ENCODE measurements around the gene ALDOA. TPM values are rescaled to one million over a fixed set of nuclear protein-coding genes. Genes with fewer than 3 reads are reported as not detected.

The ALDOA gene
- total RNA-seq, 2 donors from 2014 or later = 2,869 to 3,626 TPM

- Histone ChIP-seq H3K4me1 (peaks cover 0 to 4% of the 10 kb centered on the region in 2 donors), H3K36me3 (peaks cover 60% of the 10 kb centered on the region), H3K27ac (no peak overlapping the region), H3K27me3 (no peaks in the 10 kb centered on the region), H3K9me3 (no peaks in the 10 kb centered on the region), H3K4me3 (no peak overlapping the region)
- no peak for DNase-seq (ENCODE audit: low spot score)
- TF ChIP-seq CTCF (IDR thresholded peaks at IDR 0.05) = no peak
These were observed 49.7 kb downstream of the ALDOA start for GRCh38 chr16:30115238-30115637.

- H3K4me3 ChIP-seq = no peak overlapping the region
- no peak for DNase-seq (ENCODE audit: low spot score)
- no peaks in the 10 kb centered on the region for H3K27me3 ChIP-seq
- H3K4me1 ChIP-seq = peaks cover 0 to 15% of the 10 kb centered on the region in 2 donors
- H3K27ac ChIP-seq = no peak overlapping the region
- H3K36me3 ChIP-seq = peaks cover 63% of the 10 kb centered on the region
- TF ChIP-seq CTCF (IDR thresholded peaks at IDR 0.05) = no peak
- H3K9me3 ChIP-seq = no peaks in the 10 kb centered on the region
These were observed 51.0 kb downstream of the ALDOA start for GRCh38 chr16:30116291-30117207.

GRCh38 chr16:30117768-30118167, 52.2 kb downstream of the ALDOA start:
- no peak for DNase-seq (ENCODE audit: low spot score)
- Histone ChIP-seq H3K36me3 (peaks cover 56% of the 10 kb centered on the region), H3K27me3 (no peaks in the 10 kb centered on the region), H3K9me3 (no peaks in the 10 kb centered on the region), H3K4me1 (peaks cover 0 to 23% of the 10 kb centered on the region in 2 donors), H3K27ac (no peak overlapping the region), H3K4me3 (no peak overlapping the region)
- no peak for TF ChIP-seq CTCF (IDR thresholded peaks at IDR 0.05)

GRCh38 chr16:30119428-30119827, 53.9 kb downstream of the ALDOA start:
- H3K36me3 ChIP-seq = peaks cover 49% of the 10 kb centered on the region
- no peak overlapping the region for H3K4me3 ChIP-seq
- H3K27ac ChIP-seq = no peak overlapping the region
- H3K9me3 ChIP-seq = no peaks in the 10 kb centered on the region
- TF ChIP-seq CTCF (IDR thresholded peaks at IDR 0.05) = no peak
- DNase-seq (ENCODE audit: low spot score) = no peak
- H3K4me1 ChIP-seq = peaks cover 0 to 34% of the 10 kb centered on the region in 2 donors
- H3K27me3 ChIP-seq = no peaks in the 10 kb centered on the region

Other genes starting within 250 kb of the ALDOA start
- gene PAGR1, start 249.6 kb upstream of the ALDOA start, total RNA-seq = 10 to 100 TPM; 23.5 to 27.3 TPM
- gene MVP, start 245.3 kb upstream of the ALDOA start, total RNA-seq = 10 to 100 TPM; 44.4 to 77.9 TPM
- 100 to 1,000 TPM; 135 to 138 TPM for gene CDIPT, start 202.5 kb upstream of the ALDOA start, total RNA-seq
- 1 to 10 TPM; 2.6 to 4.6 TPM for gene SEZ6L2, start 166.2 kb upstream of the ALDOA start, total RNA-seq
- 1 to 10 TPM; 1.5 to 3.2 TPM for gene ASPHD1, start 165.3 kb upstream of the ALDOA start, total RNA-seq
- 1 to 10 TPM; 6.4 to 6.5 TPM for gene KCTD13, start 139.5 kb upstream of the ALDOA start, total RNA-seq
- gene TMEM219, start 103.7 kb upstream of the ALDOA start, total RNA-seq = 100 to 1,000 TPM; 100 to 107 TPM
- 10 to 100 TPM; 29.1 to 36.7 TPM for gene TAOK2, start 91.9 kb upstream of the ALDOA start, total RNA-seq
- gene HIRIP3, start 70.1 kb upstream of the ALDOA start, total RNA-seq = 10 to 100 TPM; 10.3 to 11.4 TPM
- 100 to 1,000 TPM in 1 of 2 donors, 10 to 100 TPM in 1; 33.4 to 117 TPM for gene INO80E, start 69.5 kb upstream of the ALDOA start, total RNA-seq
- gene DOC2A, start 54.7 kb upstream of the ALDOA start, total RNA-seq = not detected
- not detected for gene C16orf92, start 42.6 kb upstream of the ALDOA start, total RNA-seq
- gene TLCD3B, start 34.5 kb upstream of the ALDOA start, total RNA-seq = not detected
- gene PPP4C, start 10.2 kb downstream of the ALDOA start, total RNA-seq = 10 to 100 TPM; 23.2 to 32.7 TPM
- gene TBX6, start 26.2 kb downstream of the ALDOA start, total RNA-seq = under 1 TPM in 1 of 2 donors, not detected in 1; 0.43 TPM
- 100 to 1,000 TPM; 129 to 140 TPM for gene YPEL3, start 30.5 kb downstream of the ALDOA start, total RNA-seq
- gene GDPD3, start 47.8 kb downstream of the ALDOA start, total RNA-seq = 1 to 10 TPM in 1 of 2 donors, not detected in 1; 1.7 TPM
- 10 to 100 TPM; 27.9 to 76.6 TPM for gene MAPK3, start 57.5 kb downstream of the ALDOA start, total RNA-seq
- gene CORO1A, start 117.8 kb downstream of the ALDOA start, total RNA-seq = 10 to 100 TPM in 1 of 2 donors, 1 to 10 TPM in 1; 5.4 to 18.6 TPM
- 100 to 1,000 TPM; 143 to 187 TPM for gene BOLA2B, start 127.9 kb downstream of the ALDOA start, total RNA-seq
- 10 to 100 TPM; 25.1 to 36.3 TPM for gene SLX1A, start 128.1 kb downstream of the ALDOA start, total RNA-seq
- gene SULT1A3, start 133.5 kb downstream of the ALDOA start, total RNA-seq = 1 to 10 TPM; 2.0 to 7.4 TPM
- gene NPIPB13, start 182.7 kb downstream of the ALDOA start, total RNA-seq = 1 to 10 TPM in 1 of 2 donors, not detected in 1; 1.7 TPM

Data from right atrium auricular region (tissue), 2 donors.